Smooth muscle cell of the brain vasculature (primary cell): ENCODE measurements around the gene TMEM88.

Source experiments
- DNase-seq: peaks from one replicate; pipeline ENCODE4 v3.0.0-alpha.2; 2012; ENCODE audit warnings: low read depth, low spot score

The TMEM88 gene

GRCh38 chr17:7843536-7844291 lies 11.2 kb upstream of the TMEM88 start:
- DNase-seq: no peak

DNA sequence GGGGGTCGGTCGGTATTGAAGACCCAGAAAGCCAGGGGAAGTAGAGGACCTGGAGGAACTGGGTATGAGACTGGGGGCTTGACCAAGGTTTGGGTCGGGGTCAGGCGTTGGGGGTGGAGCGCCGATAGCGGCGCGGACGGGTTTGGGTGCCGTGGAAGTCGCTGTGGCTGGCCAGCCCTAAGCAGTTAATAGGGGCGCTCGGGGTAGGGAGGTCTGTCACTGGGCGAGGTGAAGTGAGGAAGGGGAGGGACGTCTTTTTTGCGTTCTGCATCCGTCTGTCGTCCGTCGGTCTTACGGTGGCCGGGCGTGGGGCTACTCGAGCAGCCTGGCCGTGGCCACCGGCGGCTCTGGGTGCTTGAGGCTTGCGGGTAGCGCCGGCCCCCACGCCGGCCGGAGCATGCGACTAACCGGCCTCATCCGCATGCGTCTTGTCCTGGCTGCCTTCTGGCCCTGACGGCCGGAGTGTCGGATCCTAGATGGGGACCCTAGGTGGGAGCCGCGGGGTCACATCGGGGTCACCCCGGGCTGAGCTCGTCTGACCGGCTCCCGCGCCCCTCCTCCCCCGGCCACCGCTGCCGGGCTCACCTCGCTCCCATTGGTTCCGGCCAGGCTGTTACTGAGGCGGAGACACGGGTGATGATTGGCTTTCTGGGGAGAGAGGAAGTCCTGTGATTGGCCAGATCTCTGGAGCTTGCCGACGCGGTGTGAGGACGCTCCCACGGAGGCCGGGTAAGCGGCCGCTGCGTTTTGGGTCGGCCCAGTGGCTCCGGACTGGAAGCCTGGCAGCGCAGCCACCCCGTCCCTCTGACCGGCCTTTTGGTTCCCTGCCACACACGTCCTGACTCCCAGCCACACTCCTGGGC lies 10.3 kb upstream of the TMEM88 start:
- no peak for DNase-seq

DNA sequence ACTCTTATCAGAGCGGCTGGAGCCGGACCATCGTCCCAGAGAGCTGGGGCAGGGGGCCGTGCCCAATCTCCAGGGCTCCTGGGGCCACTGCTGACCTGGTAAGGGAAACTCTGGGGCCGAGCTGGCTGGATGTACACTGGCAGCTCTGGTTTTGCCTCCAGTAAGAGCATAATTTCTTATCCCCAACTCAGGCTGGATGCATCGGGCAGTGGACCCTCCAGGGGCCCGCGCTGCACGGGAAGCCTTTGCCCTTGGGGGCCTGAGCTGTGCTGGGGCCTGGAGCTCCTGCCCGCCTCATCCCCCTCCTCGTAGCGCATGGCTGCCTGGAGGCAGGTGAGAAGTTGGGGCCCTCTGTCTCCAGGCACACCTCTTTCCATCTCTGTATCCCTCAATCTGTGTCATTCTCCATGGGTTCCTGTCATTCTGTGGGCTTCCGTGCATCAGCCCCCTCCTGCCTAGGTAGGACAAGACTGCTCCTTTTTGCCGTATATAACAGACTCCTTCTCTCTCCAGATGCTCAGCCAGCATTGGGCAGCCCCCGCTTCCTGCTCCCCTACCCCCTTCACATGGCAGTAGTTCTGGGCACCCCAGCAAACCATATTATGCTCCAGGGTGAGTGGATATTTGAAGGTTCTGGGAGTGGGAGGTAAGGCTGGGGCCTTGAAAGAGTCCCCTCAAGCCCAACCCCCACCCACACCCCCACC lies 9.4 kb upstream of the TMEM88 start:
- no peak for DNase-seq

DNA sequence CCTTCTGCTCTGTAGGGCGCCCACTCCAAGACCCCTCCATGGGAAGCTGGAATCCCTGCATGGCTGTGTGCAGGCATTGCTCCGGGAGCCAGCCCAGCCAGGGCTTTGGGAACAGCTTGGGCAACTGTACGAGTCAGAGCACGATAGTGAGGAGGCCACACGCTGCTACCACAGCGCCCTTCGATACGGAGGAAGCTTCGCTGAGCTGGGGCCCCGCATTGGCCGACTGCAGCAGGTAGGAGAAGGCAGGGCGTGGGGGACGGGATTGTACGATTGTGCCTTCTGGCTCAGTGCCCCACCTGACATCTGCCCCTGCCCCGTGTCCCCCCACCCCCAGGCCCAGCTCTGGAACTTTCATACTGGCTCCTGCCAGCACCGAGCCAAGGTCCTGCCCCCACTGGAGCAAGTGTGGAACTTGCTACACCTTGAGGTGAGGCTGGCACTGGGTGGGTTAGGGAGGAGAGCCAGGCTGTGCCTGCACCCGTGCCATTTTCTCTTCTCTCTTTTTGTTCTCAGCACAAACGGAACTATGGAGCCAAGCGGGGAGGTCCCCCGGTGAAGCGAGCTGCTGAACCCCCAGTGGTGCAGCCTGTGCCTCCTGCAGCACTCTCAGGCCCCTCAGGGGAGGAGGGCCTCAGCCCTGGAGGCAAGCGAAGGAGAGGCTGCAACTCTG lies 8.7 kb upstream of the TMEM88 start:
- DNase-seq: no peak

GRCh38 chr17:7846765-7847661 lies 7.9 kb upstream of the TMEM88 start:
- DNase-seq: no peak

GRCh38 chr17:7848131-7848579 lies 6.7 kb upstream of the TMEM88 start:
- DNase-seq: no peak

DNA sequence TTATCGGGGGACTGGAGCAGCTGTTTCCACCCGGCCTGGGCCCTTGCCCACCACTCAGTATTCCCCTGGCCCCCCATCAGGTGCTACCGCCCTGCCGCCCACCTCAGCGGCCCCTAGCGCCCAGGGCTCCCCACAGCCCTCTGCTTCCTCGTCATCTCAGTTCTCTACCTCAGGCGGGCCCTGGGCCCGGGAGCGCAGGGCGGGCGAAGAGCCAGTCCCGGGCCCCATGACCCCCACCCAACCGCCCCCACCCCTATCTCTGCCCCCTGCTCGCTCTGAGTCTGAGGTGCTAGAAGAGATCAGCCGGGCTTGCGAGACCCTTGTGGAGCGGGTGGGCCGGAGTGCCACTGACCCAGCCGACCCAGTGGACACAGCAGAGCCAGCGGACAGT lies 6.1 kb upstream of the TMEM88 start:
- no peak for DNase-seq

DNA sequence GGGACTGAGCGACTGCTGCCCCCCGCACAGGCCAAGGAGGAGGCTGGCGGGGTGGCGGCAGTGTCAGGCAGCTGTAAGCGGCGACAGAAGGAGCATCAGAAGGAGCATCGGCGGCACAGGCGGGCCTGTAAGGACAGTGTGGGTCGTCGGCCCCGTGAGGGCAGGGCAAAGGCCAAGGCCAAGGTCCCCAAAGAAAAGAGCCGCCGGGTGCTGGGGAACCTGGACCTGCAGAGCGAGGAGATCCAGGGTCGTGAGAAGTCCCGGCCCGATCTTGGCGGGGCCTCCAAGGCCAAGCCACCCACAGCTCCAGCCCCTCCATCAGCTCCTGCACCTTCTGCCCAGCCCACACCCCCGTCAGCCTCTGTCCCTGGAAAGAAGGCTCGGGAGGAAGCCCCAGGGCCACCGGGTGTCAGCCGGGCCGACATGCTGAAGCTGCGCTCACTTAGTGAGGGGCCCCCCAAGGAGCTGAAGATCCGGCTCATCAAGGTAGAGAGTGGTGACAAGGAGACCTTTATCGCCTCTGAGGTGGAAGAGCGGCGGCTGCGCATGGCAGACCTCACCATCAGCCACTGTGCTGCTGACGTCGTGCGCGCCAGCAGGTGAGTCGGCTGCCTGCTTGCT lies 5.6 kb upstream of the TMEM88 start:
- DNase-seq: no peak

DNA sequence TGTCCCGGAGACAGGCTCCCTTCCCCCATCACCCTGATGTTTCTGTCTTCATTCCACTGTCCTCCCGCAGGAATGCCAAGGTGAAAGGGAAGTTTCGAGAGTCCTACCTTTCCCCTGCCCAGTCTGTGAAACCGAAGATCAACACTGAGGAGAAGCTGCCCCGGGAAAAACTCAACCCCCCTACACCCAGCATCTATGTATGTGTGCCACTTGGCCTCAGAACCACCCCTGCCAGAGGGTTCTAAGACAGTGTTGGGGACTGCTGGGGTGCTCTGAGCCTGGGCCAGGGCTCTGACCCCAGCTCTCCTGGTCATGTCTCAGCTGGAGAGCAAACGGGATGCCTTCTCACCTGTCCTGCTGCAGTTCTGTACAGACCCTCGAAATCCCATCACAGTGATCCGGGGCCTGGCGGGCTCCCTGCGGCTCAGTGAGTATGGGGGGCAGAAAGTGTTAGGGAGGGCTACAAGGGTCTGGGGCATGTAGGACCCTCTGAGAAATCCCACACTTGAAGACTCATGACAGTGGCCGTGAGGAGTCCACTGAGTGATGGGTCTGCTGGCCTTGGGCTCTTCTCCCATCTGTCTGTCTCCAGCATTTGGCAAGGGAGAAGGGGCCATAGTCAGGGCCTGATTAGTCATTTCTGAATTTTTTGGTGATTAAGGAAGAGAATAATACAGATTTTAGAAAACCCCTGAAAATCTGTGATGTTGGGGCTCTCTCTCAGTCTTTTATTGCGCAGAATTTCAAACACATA lies 4.9 kb upstream of the TMEM88 start:
- DNase-seq: no peak

- DNase-seq: no peak
Observed at GRCh38 chr17:7850701-7851437, 4.0 kb upstream of the TMEM88 start.

DNA sequence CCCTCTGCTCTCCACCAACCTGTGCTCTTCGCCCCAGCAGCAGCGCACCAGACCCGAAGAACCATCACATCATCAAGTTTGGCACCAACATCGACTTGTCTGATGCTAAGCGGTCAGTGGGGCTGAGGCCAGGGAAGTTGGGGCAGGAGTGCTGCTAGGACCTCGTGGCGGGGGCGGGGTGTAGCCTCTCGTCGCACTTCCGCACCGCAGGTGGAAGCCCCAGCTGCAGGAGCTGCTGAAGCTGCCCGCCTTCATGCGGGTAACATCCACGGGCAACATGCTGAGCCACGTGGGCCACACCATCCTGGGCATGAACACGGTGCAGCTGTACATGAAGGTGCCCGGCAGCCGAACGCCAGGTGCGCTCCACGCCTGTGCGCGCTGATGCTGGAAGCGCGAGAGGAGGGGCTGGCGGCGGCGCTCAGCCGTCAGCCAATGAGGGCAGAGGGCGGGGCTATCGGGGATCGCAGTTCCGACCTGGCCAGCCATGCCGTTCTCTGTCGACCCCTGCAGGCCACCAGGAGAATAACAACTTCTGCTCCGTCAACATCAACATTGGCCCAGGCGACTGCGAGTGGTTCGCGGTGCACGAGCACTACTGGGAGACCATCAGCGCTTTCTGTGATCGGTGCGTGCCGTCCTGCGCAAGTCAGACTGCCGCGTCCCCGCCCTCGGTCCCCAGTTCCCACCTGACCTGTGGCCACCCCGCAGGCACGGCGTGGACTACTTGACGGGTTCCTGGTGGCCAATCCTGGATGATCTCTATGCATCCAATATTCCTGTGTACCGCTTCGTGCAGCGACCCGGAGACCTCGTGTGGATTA lies 3.2 kb upstream of the TMEM88 start:
- no peak for DNase-seq

GRCh38 chr17:7852262-7852670 lies 2.6 kb upstream of the TMEM88 start:
- no peak for DNase-seq

GRCh38 chr17:7852919-7853690 lies 1.8 kb upstream of the TMEM88 start:
- no peak for DNase-seq

GRCh38 chr17:7853691-7854038 lies 1.2 kb upstream of the TMEM88 start:
- no peak for DNase-seq

- no peak for DNase-seq
Observed at GRCh38 chr17:7854078-7854777, 638 bp upstream of the TMEM88 start.

DNA sequence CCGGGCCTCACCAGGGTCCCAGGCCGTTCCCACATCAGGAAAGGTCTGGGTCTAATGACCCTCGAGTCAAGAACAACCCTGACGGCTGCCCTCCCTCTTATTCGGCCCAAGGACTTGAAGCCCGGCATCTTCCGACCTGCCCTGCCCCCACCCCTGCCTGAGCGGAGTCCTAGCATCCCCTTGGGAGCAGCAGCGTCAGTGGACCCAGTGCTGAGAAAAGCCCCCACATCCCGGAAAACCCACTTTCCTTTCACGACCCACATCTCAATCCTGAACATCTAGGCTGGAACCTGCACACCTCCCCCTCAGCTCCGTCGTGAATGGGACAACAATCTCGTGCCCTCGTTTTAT lies 769 bp downstream of the TMEM88 start:
- no peak for DNase-seq
